K562 (cell line): ENCODE data around the gene SBK1. TPM values are rescaled to one million over a fixed set of nuclear protein-coding genes. Genes with fewer than 3 reads are reported as not detected.

Experiments used
- ATAC-seq: fragments of 200-7000 bp; cut with Tn5 transposase; 3 replicates; pipeline ENCODE4 v1.9.1; 2020; ENCODE audit warnings: moderate library complexity
- BruUV-seq: library from RNA; stranded (reverse); fragments of 400-500 nt; replicated peaks from 2 replicates; lab custom pipeline; 2021; lab: Mats Ljungman, UMichigan
- CTCF ChIA-PET: fragments of 300-600 bp; formaldehyde crosslinking; extraction: SDS; loops from one replicate; lab custom pipeline; 2021; ENCODE audit warnings: low intra/inter-chr PET ratio; lab: Yijun Ruan, JAX
- POLR2A ChIA-PET: fragments of 300-600, 350-650 bp; sonication (Branson Sonifier 250); formaldehyde crosslinking; extraction: SDS; loops from one replicate; lab custom pipeline; 2021; ENCODE audit warnings: antibody characterized with exemption, inconsistent platforms; lab: Yijun Ruan, JAX
- DNase-seq, 4 experiments: peaks; one replicate each; pipeline versions ENCODE4 v3.0.0 to v3.0.0-alpha.2; 2011 to 2018; ENCODE audit warnings: low spot score in 3 of 4, mixed read lengths in 3 of 4; ENCODE audit errors: extremely low read depth in 1 of 4
- FAIRE-seq: peaks from 2 replicates; lab custom pipeline; 2011; peaks lifted over from hg19 to GRCh38; lab: Jason Lieb, UNC
- H2AFZ ChIP-seq: 2 replicates; pipeline ENCODE4 v1.6.0; 2011; ENCODE audit warnings: low read depth, low read length, control low read depth, inconsistent platforms
- H3K27ac ChIP-seq: fragments of 200-600 bp; 3 replicates; pipeline ENCODE4 v1.8.0; 2011; ENCODE audit warnings: low read depth, mild to moderate bottlenecking, control low read depth, inconsistent platforms, low read length, moderate library complexity, mixed read lengths; ENCODE audit errors: extremely low read depth
- H3K27me3 ChIP-seq, 2 experiments: fragments of 300-600 bp in 1 of 2; 2 replicates in 1 of 2; 3 replicates in 1 of 2; pipeline versions ENCODE4 v1.6.0 to v1.8.0; 2011; ENCODE audit warnings: inconsistent platforms in 2 of 2, low read length in 2 of 2, mild to moderate bottlenecking in 1 of 2, mixed read lengths in 1 of 2, moderate library complexity in 1 of 2; ENCODE audit not compliant: control insufficient read depth in 2 of 2, insufficient read depth in 2 of 2
- H3K36me3 ChIP-seq: fragments of 300-600 bp; 3 replicates; pipeline ENCODE4 v1.8.0; 2011; ENCODE audit warnings: mild to moderate bottlenecking, low read length, inconsistent platforms; ENCODE audit not compliant: control insufficient read depth, insufficient read depth
- H3K4me1 ChIP-seq, 2 experiments: fragments of 200-600 bp in 1 of 2; replicated peaks in 1 of 2; 2 replicates in 1 of 2; 3 replicates in 1 of 2; pipeline versions ENCODE4 v1.5.1 to v1.8.0; 2011; ENCODE audit warnings: inconsistent platforms in 2 of 2, low read length in 2 of 2, mild to moderate bottlenecking in 1 of 2, mixed read lengths in 1 of 2, moderate library complexity in 1 of 2; ENCODE audit not compliant: control insufficient read depth in 2 of 2, insufficient read depth in 2 of 2
- H3K4me2 ChIP-seq: 2 replicates; pipeline ENCODE4 v1.6.1; 2011; ENCODE audit warnings: low read length, control low read depth, inconsistent platforms, mixed read lengths; ENCODE audit not compliant: insufficient read depth
- H3K4me3 ChIP-seq: fragments of 200-600 bp; sonication (generic), shearing (Covaris generic); 2 replicates; pipeline ENCODE4 v1.5.1; 2016; ENCODE audit warnings: control low read depth, inconsistent platforms
- H3K79me2 ChIP-seq: fragments of 200-600 bp; 3 replicates; pipeline ENCODE4 v1.8.0; 2011; ENCODE audit warnings: low read length, inconsistent platforms; ENCODE audit not compliant: control insufficient read depth, insufficient read depth
- H3K9ac ChIP-seq, 2 experiments: 2 replicates each; pipeline versions ENCODE4 v1.6.0 to v1.6.1; 2011; ENCODE audit warnings: low read depth in 2 of 2, low read length in 2 of 2, control low read depth in 1 of 2, inconsistent platforms in 1 of 2, mild to moderate bottlenecking in 1 of 2, mixed read lengths in 1 of 2; ENCODE audit not compliant: insufficient read depth in 1 of 2
- H3K9me1 ChIP-seq: one replicate; pipeline ENCODE4 v1.6.0; 2011; ENCODE audit warnings: inconsistent platforms, mild to moderate bottlenecking, low read length, moderate library complexity; ENCODE audit not compliant: control insufficient read depth, insufficient read depth
- H3K9me3 ChIP-seq: replicated peaks from 2 replicates; pipeline ENCODE4 v1.5.1; 2011; ENCODE audit warnings: low read depth, low read length, inconsistent platforms; ENCODE audit not compliant: control insufficient read depth, insufficient read depth
- H4K20me1 ChIP-seq: replicated peaks from 2 replicates; pipeline ENCODE4 v1.6.1; 2011; ENCODE audit warnings: low read length, inconsistent platforms, mixed read lengths; ENCODE audit not compliant: control insufficient read depth, insufficient read depth
- CBX5 ChIP-seq: IDR thresholded peaks from 2 replicates; pipeline ENCODE4 v1.6.1; 2014; ENCODE audit warnings: low read depth, borderline replicate concordance
- REST ChIP-seq, 2 experiments: fragments of 450-650 bp; formaldehyde crosslinking in 1 of 2; IDR thresholded peaks; 2 replicates each; pipeline versions ENCODE4 v1.4.0 to v1.6.1; 2014 to 2020; ENCODE audit warnings: mild to moderate bottlenecking in 2 of 2, borderline replicate concordance in 1 of 2, low read depth in 1 of 2
- ZBTB17 ChIP-seq: fragments of 450-650 bp; formaldehyde crosslinking; IDR thresholded peaks from 2 replicates; pipeline ENCODE4 v1.4.0; 2020; ENCODE audit warnings: mild to moderate bottlenecking
- ZNF695 ChIP-seq: fragments of 450-650 bp; formaldehyde crosslinking; IDR thresholded peaks from 2 replicates; pipeline ENCODE4 v1.4.0; 2020; ENCODE audit warnings: mild to moderate bottlenecking, moderate library complexity
- WGBS: fragments of 100-300 bp; shearing (Covaris generic); methylation state at CpG from one replicate; pipeline ENCODE4 v1.1.6; 2016; ENCODE audit warnings: low coverage, mixed read lengths; ENCODE audit not compliant: insufficient coverage; ENCODE audit errors: missing lambda C conversion rate; 5-methylcytosine and 5-hydroxymethylcytosine counted together
- in situ Hi-C: fragments of 300-500 bp; cut with MboI; formaldehyde crosslinking; loops from 4 replicates; pipeline ENCODE4 v1.15.0; 2018; ENCODE audit warnings: inconsistent platforms, mixed read lengths
- intact Hi-C: fragments of 100-400 bp; cut with micrococcal nuclease; formaldehyde crosslinking; loops from 2 replicates; pipeline ENCODE4 v1.14.2; 2022
- polyA plus RNA-seq, 8 experiments: library from polyadenylated mRNA; depleted of rRNA in 4 of 8; stranded (reverse) in 5 of 8; unstranded in 3 of 8; fragments of >200 nt; fragmentation: Nextera tagmentation in 2 of 8; fragmentation: Illumina TruSeq in 1 of 8; extraction: Ambion mirVana in 2 of 8; extraction: Trizol in 1 of 8; gene quantifications; 2 replicates each; pipeline versions ENCODE4 v1.2.1 to v1.2.3, GENCODE V29; 2011 to 2014; ENCODE audit warnings: inconsistent platforms in 1 of 8, missing spikeins in 1 of 8
- total RNA-seq, 7 experiments: library from RNA; depleted of rRNA in 6 of 7; stranded (reverse); fragments of >200 nt in 6 of 7; fragmentation: Illumina TruSeq in 2 of 7; extraction: Trizol in 2 of 7; gene quantifications; 2 replicates each; pipeline versions ENCODE4 v1.2.1 to v1.2.3, GENCODE V29; 2011 to 2021; ENCODE audit warnings: low replicate concordance in 1 of 7

Gene SBK1
- total and polyA plus RNA-seq, 9 of the 15 experiments (the other 6 are each of a cell fraction or from before 2014, with no cell fraction given), result 0.01 to 0.07 (median 0.03) TPM; not detected in 6

DNA sequence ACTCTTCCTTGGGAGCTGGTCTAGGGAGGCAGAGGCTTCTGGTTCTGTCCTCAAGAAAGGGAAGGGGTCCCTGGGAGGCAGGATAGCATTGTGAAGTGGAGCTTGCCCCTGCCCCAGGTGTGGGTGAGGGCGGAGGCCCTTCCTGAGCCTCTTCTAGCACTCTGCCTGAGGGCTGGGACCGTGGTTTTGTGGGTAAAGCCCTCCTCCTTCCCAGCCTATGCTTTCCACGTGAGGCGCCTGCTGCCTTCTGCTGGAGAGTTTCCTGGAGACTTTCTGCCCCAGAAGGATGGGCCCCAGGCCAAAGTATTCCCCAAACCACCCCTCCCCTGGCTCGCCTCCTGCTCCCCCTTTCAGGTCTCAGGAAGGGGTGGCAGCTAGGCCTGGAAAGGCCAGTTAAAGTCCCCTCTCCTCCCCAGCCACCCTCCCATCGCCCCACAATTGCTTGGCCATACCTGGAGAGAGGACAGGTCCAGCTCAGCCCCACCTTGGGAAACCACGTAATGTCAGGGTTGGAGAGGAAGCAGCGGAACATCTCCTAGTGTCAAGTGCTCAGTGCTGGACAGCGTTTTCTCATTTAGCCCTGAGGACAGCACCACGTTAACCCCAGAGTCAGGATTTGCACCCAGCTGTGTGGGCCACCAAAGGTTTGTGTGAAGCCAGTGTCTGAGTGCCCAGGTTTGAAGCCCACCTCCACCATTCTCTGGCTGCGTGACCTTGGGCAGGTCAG lies 5.6 kb downstream of the SBK1 start:
- peaks cover 8 to 42% of the 10 kb centered on the region in 2 experiments; a peak in 4 of 5 replicates for H3K27me3 ChIP-seq
- H3K4me1 ChIP-seq, result peaks cover 0 to 8% of the 10 kb centered on the region in 2 experiments; a peak in 2 of 5 replicates
- no peaks in the 10 kb centered on the region for H3K9me3 ChIP-seq
- ATAC-seq (peak; percentile 41; the same call in 1 of the 3 replicates), FAIRE-seq (no peak), DNase-seq (no peak)
- no TSS peak for BruUV-seq
- in situ Hi-C loops, result no loop called here
- 2% methylated on average over 9 of the region's 11 CpGs for WGBS
- H4K20me1 ChIP-seq, result peaks cover 17% of the 10 kb centered on the region
- TF ChIP-seq ZNF695 (CRISPR knock-in tag), result no peak
- no peak for TF ChIP-seq CBX5
- peak; percentile 73 for TF ChIP-seq REST (IDR thresholded peaks at IDR 0.05; ENCODE audit: borderline replicate concordance)
- no peak for TF ChIP-seq REST (CRISPR knock-in tag; IDR thresholded peaks at IDR 0.05; ENCODE audit: low read depth)
- TF ChIP-seq ZBTB17 (CRISPR knock-in tag), result no peak
- no peak overlapping the region for H3K4me3 ChIP-seq
- POLR2A ChIA-PET, result no interaction called here
- no peak overlapping the region for H2AFZ ChIP-seq
- H3K4me2 ChIP-seq, result no peak overlapping the region
- H3K36me3 ChIP-seq, result no peaks in the 10 kb centered on the region
- H3K27ac ChIP-seq, result no peak overlapping the region
- no peaks in the 10 kb centered on the region for H3K79me2 ChIP-seq
- intact Hi-C loops, result no loop called here
- H3K9me1 ChIP-seq, result no peaks in the 10 kb centered on the region
- CTCF ChIA-PET, result interaction anchor here (0.5 kb wide), 1 partner anchor 177 kb away, joined by 3 read pairs; no protein-coding TSS in a partner anchor
- no peak overlapping the region for H3K9ac ChIP-seq
